Spinal cord (tissue), 10 donors: Measurements from ENCODE around the gene AUP1. TPM values are rescaled to one million over a fixed set of nuclear protein-coding genes. Genes with fewer than 3 reads are reported as not detected.
A peak's percentile ranks its signal among the peaks of the same experiment; 100 is the strongest.

Source experiments
- DNase-seq, 6 donors: peaks; one replicate each; pipeline versions ENCODE4 v3.0.0 to v3.0.0-alpha.2; 2013 to 2015; ENCODE audit warnings: low spot score in 6 of 6, low read depth in 4 of 6
- H3K27ac ChIP-seq: one replicate; pipeline ENCODE4 v1.5.1; 2013; ENCODE audit warnings: low read depth, low read length, control low read depth
- H3K27me3 ChIP-seq: one replicate; pipeline ENCODE4 v1.6.1; 2013; ENCODE audit warnings: low read length; ENCODE audit not compliant: control insufficient read depth, insufficient read depth
- H3K36me3 ChIP-seq: one replicate; pipeline ENCODE4 v1.6.1; 2013; ENCODE audit warnings: low read length; ENCODE audit not compliant: control insufficient read depth, insufficient read depth
- H3K4me1 ChIP-seq: one replicate; pipeline ENCODE4 v1.6.1; 2013; ENCODE audit warnings: low read length; ENCODE audit not compliant: control insufficient read depth, insufficient read depth
- H3K4me3 ChIP-seq: one replicate; pipeline ENCODE4 v1.5.1; 2013; ENCODE audit warnings: low read depth, low read length, control low read depth
- H3K9me3 ChIP-seq: one replicate; pipeline ENCODE4 v1.6.1; 2013; ENCODE audit warnings: low read length; ENCODE audit not compliant: control insufficient read depth, insufficient read depth
- WGBS: methylation state at CpG from one replicate; pipeline ENCODE4 v1.1.5; 2013; ENCODE audit warnings: missing lambda C conversion rate; ENCODE audit not compliant: insufficient coverage; 5-methylcytosine and 5-hydroxymethylcytosine counted together
- polyA plus RNA-seq, 2 donors: library from polyadenylated mRNA; unstranded; fragments of 120-200 nt; gene quantifications; one replicate each; pipeline ENCODE4 v1.2.1, GENCODE V29; 2013; ENCODE audit not compliant: insufficient read length in 2 of 2
- total RNA-seq, 2 donors: library from RNA; depleted of rRNA in 1 of 2; stranded (reverse); fragments of 120-200 nt in 1 of 2; fragments of >200 nt in 1 of 2; gene quantifications; one replicate each; pipeline versions ENCODE4 v1.2.3 to v1.2.4, GENCODE V29; 2013 to 2014
- donor health status: healthy.

AUP1 gene
- total and polyA plus RNA-seq, 4 donors = 62.6 to 131 (median 104) TPM

DNA sequence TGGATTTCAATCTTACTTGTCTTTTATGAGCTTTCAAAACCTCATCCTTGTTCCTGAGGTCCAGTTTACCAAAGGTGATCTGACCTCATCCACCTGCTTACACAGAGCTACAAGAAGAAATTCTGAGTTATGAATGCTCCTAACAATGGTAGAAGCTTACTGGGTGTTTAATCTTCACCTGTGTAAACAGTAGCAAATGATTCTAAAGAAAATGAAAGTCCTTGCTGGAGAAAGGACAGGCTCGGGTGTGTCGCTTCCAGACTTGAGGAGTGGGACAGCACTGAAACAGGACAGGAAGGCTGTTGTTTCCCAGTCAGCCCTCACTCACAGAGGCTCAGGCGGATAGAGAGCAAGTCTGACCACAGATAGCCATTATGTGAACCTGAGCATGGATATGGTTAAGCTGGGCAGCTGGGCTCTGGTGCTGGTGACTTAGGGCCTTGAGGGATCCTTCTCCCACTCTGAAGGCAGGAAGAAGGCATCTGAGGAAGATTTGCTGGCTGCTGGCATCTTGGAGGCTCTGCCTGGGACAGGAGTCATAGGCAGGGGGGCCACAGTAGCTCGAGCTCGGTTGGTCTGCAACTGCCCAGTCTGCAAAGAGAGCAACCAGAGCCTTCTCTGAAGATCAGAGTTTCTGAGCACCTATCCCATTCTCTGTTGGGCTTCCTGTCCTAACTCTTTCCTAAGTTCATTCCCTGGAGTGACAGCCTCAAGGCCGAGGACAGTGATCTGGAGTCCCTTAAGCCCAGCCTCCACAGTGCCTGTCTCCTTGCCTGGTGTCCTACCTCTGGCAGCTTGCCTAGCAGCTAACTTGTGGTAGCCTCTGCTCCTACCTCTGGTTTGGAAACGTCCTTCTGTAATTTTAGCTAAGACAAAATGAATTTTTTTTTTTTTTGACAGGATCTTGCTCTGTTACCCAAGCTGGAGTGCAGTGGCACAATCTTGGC lies 29.1 kb upstream of the AUP1 start:
- H3K4me3 ChIP-seq = no peak overlapping the region
- peaks cover 40% of the 10 kb centered on the region for H3K27me3 ChIP-seq
- no peak overlapping the region for H3K27ac ChIP-seq
- peaks cover 14% of the 10 kb centered on the region for H3K36me3 ChIP-seq
- no peaks in the 10 kb centered on the region for H3K9me3 ChIP-seq
- peaks cover 23% of the 10 kb centered on the region for H3K4me1 ChIP-seq
- 83% methylated on average over 6 of the region's 7 CpGs for WGBS
- no peak for DNase-seq

DNA sequence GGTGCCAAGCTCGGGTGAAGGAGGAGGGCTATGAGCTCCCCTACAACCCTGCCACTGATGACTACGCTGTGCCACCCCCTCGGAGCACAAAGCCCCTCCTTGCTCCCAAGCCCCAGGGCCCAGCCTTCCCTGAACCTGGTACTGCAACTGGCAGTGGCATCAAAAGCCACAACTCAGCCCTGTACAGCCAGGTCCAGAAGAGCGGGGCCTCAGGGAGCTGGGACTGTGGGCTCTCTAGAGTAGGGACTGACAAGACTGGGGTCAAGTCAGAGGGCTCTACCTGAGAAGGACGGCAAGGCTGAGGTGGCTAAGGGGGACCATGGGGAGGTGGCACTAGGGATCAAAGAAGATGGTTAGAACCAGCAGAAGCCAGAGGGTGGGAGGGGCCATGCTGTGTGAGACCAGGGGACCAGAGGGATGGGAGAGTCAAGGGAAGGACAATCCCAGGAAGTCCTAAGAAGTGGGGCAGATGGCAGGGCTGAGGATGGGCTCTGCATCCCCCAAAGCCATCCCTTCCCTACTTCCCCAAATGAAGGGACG lies 27.4 kb upstream of the AUP1 start:
- 96% methylated on average over 5 of the region's 6 CpGs for WGBS
- DNase-seq = no peak
- Histone ChIP-seq H3K27ac (no peak overlapping the region), H3K36me3 (peaks cover 14% of the 10 kb centered on the region), H3K4me3 (no peak overlapping the region), H3K4me1 (peaks cover 38% of the 10 kb centered on the region), H3K27me3 (peaks cover 39% of the 10 kb centered on the region), H3K9me3 (no peaks in the 10 kb centered on the region)

DNA sequence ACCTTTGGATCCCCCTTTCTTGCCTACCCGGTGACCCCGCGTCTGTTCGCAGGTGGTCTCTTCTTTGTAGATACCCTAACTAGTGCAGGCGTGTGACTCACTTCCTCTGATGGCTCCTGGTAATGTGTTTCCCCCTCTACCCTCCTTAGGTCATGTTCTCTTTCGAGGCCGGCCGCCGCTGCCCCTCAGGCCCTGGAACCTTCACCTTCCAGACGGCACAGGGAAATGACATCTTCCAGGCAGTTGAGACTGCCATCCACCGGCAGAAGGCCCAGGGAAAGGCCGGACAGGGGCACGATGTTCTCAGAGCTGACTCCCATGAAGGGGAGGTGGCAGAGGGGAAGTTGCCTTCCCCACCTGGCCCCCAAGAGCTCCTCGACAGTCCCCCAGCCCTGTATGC lies 26.7 kb upstream of the AUP1 start:
- H3K27ac ChIP-seq = no peak overlapping the region
- peaks cover 38% of the 10 kb centered on the region for H3K4me1 ChIP-seq
- 80% methylated on average over 14 of the region's 14 CpGs for WGBS
- H3K9me3 ChIP-seq = no peaks in the 10 kb centered on the region
- DNase-seq = no peak
- H3K27me3 ChIP-seq = peaks cover 33% of the 10 kb centered on the region
- no peak overlapping the region for H3K4me3 ChIP-seq
- H3K36me3 ChIP-seq = peaks cover 14% of the 10 kb centered on the region

DNA sequence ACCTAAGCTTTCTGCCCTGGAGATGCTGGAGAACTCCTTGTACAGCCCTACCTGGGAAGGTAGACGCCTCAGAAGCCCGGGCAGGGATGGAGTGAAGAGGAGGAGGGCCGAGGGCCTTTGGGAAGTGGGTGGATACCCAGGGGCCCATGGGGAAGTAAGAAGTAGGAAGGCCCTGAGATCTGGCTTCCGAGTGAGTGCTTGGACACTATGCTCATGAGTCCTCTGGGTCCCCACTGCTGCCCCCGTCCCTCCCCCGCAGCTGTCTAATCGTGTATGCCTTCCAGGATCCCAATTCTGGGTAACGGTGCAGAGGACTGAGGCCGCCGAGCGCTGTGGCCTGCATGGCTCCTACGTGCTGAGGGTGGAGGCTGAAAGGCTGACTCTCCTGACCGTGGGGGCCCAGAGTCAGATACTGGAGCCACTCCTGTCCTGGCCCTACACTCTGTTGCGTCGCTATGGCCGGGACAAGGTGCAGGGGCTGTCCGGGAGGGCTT lies 26.2 kb upstream of the AUP1 start:
- no peaks in the 10 kb centered on the region for H3K9me3 ChIP-seq
- H3K36me3 ChIP-seq = peaks cover 14% of the 10 kb centered on the region
- peak overlapping the region; percentile 95 for H3K27ac ChIP-seq
- DNase-seq = no peak
- H3K27me3 ChIP-seq = peaks cover 31% of the 10 kb centered on the region
- 46% methylated on average over 17 of the region's 17 CpGs for WGBS
- H3K4me3 ChIP-seq = peak overlapping the region; percentile 77
- H3K4me1 ChIP-seq = peaks cover 38% of the 10 kb centered on the region

DNA sequence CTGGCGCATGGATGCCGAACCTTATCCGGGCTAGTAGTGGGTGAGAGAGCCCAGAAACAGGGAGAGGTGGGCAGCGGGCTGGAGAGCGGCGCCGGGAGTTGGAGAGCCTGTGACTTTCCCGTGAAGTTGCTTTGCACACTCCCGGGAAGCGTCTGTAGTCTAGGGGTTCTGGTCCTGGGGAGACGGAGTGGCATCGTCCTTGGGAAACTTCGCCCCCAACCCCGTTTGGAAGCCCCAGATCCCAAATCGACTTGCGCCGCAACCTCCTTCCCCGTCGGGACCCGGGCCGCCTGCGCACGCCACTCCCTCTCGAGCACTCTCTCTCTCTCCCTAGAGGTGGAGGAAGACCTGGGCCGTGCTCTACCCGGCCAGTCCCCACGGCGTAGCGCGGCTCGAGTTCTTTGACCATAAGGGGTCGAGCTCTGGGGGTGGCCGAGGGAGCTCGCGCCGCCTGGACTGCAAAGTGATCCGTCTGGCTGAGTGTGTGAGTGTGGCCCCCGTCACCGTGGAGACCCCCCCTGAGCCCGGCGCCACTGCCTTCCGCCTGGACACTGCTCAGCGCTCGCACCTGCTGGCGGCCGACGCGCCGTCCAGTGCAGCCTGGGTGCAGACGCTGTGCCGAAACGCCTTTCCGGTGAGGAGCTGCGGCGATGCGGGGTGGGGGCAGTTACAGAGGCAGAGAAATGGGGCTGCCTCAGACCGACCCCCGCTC lies 25.5 kb upstream of the AUP1 start:
- WGBS = 1% methylated on average over 54 of the region's 58 CpGs
- no peak for DNase-seq
- Histone ChIP-seq H3K27me3 (peaks cover 24% of the 10 kb centered on the region), H3K9me3 (no peaks in the 10 kb centered on the region), H3K4me3 (peak overlapping the region; percentile 77), H3K4me1 (peaks cover 42% of the 10 kb centered on the region), H3K27ac (peak overlapping the region; percentile 95), H3K36me3 (peaks cover 14% of the 10 kb centered on the region)

- Histone ChIP-seq H3K9me3 (no peaks in the 10 kb centered on the region), H3K27ac (peak within 1 kb of the TSS; percentile 95), H3K4me1 (peaks cover 50% of the 10 kb centered on the region), H3K4me3 (peak within 1 kb of the TSS; percentile 77), H3K36me3 (peaks cover 20% of the 10 kb centered on the region), H3K27me3 (peaks cover 25% of the 10 kb centered on the region)
- peak in 3 of 6 donors; percentile 73 to 95 (median 89) for DNase-seq
- 0% methylated on average over 71 of the region's 73 CpGs for WGBS
Measured at GRCh38 chr2:74553892-74554819, 24.6 kb upstream of the AUP1 start, which contains the start of the genes DOK1 and LOXL3. TSS of gene DOK1 (plus strand) at chr2:74554720. CDS start at chr2:74554755, 35 bp downstream. TSS of gene LOXL3 (minus strand) at chr2:74553942. CDS start at chr2:74552634, 1,308 bp downstream.

DNA sequence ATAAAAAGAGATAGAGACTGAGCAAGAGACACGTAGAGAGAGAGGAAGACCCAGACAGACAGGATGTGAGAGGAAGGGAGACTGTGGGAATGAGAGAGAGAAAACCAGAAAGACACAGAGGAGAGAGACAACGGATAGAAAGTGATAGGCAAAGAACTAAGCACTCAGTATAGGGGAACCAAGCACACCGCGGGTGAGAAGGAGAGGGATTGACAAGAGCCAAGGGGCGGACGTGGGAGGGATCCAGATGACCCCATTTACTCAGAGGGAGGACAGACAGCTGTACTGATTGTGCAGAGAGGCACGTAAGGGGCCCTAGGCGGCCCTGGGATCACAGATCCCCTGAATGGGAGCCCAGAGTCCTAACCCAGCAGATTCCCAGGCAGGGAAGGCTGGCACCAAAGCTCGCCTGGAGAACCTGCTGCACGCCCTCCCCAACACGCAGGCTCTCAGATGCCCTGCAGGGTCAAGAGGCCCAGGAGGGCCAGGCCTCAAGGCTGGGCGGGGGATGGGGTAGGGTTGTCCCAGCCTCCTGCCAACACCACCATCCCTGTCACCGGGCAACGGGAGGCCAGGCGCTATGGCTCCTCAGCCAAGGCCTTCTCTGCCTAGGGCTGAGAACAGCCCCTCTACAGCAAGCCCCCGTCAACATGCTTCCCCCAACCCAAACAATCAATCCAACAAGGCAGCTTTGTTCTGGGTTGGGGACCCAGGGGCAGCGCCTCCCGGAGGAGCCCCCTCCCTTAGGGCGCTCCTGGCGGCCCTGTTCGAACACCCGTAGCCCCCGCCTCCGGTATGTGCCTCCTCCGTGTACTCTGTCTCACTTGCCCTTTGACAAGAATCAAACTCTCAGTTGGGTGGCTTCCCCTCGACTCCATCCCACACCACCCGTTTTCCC lies 23.7 kb upstream of the AUP1 start:
- Histone ChIP-seq H3K4me1 (peaks cover 57% of the 10 kb centered on the region), H3K27me3 (peaks cover 25% of the 10 kb centered on the region), H3K9me3 (no peaks in the 10 kb centered on the region), H3K27ac (peak overlapping the region; percentile 95), H3K36me3 (peaks cover 20% of the 10 kb centered on the region), H3K4me3 (peak overlapping the region; percentile 77)
- DNase-seq = peak in 2 of 6 donors; percentile 56 to 67
- 15% methylated on average over 26 of the region's 27 CpGs for WGBS
